Inferior parietal cortex (tissue), 1 donor: Measurements from ENCODE around the gene TTF1.

Source experiments
- DNase-seq: peaks from one replicate; pipeline ENCODE4 v3.0.0-alpha.2; 2016; ENCODE audit errors: extremely low spot score

TTF1 gene, protein sequence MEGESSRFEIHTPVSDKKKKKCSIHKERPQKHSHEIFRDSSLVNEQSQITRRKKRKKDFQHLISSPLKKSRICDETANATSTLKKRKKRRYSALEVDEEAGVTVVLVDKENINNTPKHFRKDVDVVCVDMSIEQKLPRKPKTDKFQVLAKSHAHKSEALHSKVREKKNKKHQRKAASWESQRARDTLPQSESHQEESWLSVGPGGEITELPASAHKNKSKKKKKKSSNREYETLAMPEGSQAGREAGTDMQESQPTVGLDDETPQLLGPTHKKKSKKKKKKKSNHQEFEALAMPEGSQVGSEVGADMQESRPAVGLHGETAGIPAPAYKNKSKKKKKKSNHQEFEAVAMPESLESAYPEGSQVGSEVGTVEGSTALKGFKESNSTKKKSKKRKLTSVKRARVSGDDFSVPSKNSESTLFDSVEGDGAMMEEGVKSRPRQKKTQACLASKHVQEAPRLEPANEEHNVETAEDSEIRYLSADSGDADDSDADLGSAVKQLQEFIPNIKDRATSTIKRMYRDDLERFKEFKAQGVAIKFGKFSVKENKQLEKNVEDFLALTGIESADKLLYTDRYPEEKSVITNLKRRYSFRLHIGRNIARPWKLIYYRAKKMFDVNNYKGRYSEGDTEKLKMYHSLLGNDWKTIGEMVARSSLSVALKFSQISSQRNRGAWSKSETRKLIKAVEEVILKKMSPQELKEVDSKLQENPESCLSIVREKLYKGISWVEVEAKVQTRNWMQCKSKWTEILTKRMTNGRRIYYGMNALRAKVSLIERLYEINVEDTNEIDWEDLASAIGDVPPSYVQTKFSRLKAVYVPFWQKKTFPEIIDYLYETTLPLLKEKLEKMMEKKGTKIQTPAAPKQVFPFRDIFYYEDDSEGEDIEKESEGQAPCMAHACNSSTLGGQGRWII

DNA sequence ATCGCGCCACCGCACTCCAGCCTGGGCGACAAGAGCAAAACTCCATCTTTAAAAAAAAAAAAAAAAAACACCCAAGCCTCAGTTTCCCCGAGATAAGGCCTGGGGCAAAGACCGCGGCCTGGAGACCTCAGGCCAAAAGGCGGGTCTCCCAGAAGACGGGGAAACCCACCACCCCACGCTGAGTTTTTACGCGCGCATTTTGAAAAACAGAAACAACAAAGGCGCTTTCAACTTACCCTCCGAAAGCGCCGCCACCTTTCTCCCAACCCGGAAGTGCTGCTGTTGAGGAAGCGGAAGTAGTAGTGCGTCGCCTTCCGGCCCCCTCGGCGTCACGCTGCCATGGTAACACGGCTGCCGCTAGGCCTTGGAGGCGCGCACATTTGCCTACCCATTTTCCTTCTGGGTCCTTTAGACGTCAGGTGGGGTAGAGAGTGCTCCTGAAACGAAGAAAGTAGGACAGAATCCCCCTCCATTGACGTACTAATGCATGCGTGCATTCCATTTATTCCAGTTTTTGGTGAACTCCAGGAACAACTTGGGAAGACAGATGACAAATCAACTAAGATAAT lies at the start of gene TTF1:
TSS of gene TTF1 (minus strand) at position 287 of the 569 bp plus-strand sequence. CDS start 4,019 bp downstream, outside the sequence.
- DNase-seq: peak; percentile 93

DNA sequence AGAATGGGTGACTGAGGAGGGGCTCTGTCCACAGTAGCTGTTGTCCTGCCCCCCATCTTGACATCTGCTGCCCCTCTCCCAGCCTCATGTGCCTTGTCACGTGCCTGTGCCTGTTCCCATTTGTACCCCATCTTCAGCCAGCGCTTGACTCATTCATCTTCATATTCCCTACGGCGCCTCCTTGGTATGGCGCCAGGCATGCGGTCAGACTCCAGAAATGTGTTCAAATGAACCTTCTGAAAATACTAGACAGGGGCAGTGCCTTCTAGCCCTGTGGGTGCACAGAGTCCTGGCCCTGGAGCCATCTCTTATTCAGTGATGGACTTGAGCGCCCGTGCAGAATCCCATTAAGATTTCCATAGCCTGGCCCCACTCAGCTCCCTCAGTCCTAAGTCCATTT lies 49.6 kb upstream of the TTF1 start:
- DNase-seq: no peak

DNA sequence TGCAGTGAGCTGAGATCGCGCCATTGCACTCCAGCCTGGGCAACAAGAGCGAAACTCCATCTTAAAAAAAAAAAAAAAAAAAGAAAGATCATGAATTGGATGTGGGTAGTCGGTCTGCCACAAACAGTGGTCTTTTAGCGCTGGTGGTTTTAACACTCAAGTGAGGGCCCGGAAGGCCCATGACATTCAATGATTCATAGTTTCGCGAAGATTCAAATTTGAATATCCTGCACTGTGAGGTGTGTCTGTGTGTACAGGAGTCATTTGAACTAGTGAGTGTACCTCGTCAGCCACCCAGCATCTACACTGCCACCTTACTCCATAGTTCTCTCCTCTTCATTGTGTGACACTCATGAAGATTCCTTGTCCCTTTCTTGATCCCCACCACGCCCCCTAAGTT lies 44.6 kb upstream of the TTF1 start:
- DNase-seq: no peak

DNA sequence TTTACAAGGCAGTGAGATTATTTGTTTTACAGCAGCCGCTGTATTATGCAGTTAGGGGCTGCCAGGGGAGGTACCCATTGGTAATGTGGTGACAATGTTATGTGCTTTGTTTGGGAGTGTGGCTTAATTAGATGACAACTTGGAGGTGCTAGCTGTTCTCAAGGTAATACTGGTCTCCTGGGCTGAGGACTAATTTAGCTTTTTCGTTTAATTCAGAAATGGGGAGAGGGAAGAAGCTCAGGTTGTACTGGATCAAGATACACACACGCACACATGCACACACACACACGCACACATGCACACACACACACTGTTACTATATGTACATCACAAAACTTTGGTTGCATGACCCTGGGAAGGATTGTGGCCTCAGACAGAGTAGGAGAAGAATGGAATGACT lies 41.3 kb upstream of the TTF1 start:
- DNase-seq: no peak

DNA sequence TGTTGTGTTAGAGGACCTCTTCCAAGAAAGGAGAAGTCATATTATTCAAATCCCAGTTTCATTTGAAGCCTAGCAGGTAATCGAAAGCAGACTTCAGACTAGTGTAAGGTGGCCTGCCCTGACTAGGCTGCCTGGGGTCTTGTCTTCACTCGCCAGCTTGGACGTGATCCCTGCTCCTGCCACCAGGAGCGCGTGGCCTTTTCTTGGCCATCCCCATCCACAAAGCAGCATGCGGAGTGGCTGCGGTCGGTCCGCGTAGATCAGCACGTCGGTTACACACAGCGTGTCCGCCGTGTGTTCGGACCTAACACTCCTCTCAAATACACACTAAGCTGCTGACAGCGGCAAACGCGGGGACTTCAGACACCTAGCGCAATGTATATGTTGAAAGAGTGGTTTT lies 40.7 kb upstream of the TTF1 start:
- no peak for DNase-seq

DNA sequence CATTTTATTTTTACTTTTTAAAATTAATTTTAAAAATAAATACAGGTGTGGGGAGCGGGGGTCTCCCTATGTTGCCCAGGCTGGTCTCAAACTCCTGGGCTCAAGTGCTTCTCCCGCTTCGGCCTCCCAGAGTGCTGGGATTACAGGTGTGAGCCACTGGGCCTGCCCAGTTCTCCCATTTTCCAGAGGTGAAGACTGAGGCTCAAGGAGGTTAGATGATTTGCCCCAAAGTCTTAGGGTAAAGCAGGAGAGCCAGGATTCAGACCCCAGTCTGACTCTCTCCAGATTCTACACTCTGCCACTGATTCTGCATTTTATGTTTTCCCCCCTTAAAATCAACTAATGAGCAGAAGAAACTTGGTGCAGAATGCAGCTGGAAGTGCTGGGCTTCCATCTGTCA lies 40.2 kb upstream of the TTF1 start:
- no peak for DNase-seq

DNA sequence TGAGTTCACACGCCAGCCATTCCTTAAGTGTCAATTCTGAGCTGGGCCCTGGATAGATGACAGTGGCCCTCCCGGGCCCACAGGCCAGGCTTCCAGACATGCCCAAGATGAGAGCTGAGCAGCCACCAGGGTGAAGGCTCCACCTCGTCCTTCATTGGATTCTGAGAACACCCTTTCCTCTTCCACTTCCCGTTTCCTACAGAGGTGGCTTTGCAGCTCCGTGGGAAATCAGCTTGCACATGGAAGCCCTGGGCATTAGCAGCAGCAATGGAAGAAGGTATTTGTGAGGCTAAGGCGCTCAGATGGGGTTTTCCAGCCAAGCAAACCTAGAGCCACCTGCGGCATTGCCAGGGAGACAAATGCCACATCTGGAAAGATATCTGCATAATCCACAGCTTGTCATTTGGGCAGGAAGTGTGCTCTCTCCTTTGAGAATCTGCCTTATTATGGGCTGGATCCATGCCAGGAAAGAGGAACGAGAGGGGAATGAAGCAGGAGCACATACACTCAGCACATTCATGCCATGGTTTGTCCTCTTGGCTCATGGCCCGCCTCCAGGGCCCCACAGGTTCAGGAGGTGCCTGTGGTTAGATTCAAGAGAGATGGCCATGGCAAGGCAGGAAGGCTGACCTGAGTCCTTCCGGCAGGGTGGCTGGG lies 37.4 kb upstream of the TTF1 start:
- DNase-seq: no peak

DNA sequence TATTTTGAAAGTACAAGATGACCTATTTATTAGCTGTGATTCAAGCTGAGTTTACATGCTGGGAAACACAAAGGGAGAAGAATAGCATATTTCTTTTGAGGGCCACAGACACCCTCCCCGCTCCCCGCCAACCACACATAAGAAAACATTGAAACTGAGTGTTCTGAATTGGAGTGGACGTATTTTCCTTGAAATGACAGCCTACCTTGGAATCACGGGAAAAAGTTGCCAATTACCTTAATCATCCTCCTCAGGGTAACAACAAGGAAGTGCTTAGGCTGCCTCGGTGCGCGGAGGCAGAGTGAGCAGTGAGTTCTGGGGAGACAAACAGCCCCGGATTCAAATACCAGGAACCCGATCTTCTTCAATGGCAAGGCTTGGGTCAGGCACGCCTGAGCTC lies 34.8 kb upstream of the TTF1 start:
- no peak for DNase-seq

DNA sequence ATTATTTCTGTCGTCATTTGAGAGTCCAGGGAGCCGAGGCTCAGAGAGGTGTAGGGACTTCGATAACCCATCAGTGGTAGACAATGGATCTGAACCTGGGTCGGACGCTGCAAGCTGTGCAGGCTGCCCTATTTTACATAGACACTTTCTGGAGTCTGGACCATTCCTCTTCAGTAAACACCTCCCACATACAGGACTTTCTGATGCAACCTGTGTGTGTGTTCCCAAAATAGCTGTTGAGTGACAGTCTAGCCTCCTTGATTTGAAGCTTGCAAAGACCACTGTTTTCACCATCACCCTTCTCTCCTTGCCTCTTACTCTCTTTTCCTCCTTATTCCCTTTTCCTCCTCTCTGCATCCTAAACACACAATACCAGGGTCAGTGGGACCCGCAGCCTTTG lies 34.1 kb upstream of the TTF1 start:
- DNase-seq: no peak

DNA sequence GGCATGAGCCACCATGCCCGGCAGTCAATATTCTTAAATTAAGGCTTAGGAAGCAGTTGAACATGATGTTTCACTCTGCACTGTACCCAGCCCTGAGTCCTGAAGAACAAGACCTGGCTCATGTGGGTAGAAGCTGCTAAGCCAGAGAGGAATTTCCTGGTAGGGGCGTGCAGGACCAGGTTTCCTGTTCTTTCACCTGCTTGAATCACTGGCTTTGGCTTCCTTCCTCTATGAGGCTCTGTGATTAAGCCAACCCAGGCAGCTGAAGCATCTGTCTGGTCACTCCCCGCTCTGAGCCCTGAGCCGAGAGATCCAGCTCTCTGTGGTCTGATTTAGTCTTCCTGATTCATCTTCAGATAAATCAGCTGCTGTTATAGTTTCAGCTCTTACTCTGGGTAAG lies 32.5 kb upstream of the TTF1 start:
- no peak for DNase-seq

DNA sequence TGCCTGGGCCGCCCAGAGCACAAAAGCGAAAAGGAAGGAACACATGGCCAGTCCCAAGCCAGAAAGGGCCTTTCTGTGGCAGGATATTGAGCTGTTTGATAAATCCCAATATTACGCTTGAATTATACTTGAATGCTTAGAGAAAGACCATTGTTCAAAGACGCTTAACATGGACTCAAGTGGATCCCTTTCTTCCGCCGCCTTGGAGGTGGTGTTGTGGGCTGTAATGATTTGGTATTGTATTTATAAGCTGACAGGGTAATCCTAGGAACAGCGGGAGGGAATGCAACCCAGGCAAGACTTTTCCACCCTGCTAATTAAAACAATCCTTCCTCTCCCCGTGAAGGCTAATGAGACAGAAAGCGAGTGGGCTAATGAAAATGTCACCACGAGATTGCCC lies 28.2 kb upstream of the TTF1 start:
- no peak for DNase-seq

DNA sequence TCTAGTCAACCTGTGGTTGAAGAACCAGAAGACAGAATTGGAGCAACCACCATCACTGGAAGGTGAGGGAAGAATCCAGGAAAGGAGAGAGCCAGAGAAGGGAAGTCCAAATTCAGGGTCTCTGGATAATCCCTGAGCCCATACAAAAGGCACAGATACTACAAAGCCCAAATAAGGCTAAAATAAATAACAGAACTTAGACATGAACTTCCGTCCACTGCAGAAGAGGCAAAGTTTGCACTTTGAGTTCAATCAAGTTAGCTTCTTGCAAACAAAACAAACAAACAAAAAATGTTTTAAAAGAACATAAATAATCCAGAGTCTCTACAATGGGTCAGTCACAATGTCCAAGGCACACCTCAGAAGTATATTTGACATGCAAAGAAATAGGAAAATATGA lies 24.4 kb upstream of the TTF1 start:
- DNase-seq: no peak

DNA sequence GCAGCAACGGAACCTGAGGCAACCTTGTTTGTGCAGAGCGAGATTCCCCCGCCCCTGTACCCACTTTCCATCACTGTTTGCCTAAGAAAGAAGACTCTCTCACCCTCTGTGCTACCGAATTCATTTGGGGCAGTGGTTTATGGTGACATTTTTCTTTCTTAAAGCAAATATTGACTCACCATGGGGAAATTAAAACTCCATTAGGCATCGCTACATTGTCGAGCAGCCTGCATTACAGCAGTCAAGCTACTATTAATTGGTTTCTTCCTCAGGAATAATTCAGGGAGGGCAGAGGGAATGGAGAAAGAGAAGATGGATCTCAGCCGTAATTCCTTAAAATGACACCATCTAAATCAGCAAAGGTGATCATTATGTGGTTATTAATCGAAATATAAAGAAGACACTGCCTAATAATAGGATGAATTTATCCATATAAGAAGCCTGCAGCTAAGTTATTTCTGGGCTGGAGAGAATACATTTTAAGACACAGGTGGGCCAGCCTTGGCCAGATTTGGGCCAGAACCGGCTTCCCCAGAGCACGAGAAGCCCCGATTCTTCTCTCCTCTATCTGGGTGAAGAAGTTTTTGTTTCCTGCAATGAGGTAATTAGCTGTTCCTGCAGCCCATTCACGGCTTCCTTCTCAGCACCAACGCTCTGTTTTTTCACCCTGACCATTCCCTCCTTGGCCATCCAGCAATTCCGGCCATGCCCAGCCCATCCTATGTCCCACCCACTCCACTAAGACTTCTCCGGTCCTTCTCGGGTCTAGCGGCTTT lies 20.2 kb upstream of the TTF1 start:
- no peak for DNase-seq

DNA sequence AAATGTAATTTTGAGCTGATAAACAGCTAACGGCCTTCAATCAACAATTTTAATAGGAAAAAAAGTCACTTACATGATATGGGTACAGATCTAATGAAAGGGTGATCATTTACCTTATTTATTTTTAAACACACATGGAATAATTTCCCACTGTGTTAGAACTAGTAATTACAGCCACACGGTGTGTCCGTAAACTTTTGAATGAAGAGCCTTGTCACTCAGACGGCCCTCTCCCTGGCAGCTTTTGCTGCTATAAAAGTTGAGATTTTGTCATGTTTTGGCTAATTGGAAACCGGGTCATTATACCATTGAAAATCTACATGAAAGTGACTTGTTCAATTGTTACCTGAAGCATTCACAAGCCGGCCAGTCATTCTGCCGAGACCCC lies 19.0 kb upstream of the TTF1 start:
- no peak for DNase-seq

DNA sequence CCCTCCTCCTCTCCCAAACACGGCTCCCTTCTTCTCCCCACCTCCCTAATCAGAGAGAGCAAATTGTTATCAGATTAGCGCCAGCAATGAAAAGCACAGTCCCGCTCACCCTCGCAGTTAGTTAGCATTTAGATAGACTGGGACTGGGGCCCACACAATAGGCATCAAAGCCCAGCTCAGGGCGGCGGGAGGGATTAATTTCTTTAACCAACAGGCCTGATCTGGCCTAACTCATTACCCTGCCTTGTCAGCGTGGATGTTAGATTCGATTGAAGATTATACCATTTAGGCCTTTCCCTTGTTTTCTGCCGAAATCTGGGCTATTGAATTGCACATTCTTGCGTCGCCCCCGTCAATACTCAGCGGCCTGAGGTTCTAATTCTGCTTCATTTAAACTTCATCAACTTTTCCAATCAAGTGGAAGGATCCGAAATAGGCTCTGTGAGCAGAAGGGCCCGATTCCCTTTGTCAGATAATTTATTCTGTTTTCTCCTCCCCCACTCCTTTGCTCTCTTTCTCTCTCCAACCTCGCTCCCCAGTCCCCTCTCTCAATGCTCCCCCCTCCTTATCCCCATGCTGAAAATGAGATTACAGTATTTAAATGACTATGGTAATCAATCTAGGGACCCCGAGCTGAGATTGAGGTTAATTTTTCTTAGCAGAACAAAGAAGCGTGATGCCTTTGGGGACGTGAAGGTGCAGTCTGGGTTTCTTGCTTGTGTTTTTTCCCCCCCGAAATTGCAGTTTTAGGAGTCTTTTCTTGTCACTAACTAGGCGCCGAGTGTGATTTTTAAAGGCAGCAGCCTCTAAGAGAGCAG lies 18.4 kb upstream of the TTF1 start:
- no peak for DNase-seq

DNA sequence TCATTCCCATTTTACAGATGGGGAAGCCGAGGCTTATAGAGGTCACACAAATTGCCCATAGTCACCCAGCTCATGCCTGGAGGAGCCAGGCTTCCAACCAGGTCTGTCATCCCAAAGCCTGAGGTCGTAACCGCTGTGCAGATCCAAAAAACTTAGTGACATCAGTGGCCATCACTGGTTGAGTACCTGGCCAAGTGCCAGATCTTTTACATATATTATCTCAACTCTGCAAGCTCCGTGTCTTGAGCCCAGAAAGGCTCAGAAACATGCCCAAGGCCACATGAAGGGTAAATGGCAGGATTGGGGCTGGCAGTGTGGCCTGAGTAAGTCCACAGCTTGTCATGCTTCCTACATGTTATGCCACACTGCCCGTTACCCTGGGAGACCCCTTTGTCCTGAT lies 16.9 kb upstream of the TTF1 start:
- no peak for DNase-seq

DNA sequence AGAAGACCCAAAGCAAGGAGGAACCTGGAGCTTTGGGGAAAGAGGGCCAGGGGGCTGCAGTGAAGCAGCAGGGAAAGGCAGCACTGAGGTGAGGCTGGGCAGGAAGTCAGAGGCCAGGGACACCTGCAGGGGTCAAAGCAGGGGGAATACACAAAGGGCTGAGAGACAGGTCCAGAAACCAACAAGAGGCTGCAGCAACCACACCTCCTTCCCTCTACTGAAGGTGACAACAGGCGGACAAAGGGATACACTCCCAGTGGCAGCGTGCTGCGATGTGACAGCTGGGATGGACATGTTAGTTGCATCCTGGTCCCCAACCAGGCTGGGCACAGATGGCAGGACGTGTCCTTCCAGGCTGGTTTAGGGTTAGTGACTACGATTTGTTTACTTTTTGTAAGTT lies 15.9 kb upstream of the TTF1 start:
- no peak for DNase-seq

DNA sequence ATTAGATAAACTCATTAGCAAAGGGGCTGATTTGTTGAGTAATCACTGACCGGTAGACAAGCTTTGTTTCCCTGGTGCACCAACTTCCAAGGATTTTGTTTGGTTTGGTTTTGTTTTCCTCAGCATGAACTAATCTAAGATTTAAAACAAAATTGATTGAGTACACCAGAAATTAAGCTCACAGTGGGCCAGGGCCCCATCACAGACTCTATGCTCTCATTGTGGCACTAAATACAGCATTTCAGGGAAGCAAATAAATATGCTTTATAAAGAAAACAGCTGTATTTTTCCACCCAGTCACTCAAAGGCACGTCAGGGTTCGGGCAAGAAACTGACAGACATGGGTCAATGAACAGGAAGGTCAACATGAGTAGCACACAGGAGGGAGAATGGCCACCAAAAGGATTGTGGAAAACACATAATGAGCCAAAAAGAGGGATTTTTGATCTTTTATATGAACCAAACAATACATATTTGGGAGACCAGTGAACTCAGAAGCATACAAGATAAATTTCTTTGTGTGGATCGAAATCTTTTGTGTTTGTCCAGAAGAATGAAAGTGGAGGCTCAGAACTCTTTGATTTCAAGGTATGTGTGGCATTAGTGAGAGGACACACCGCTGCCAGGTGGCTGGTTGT lies 12.2 kb upstream of the TTF1 start:
- no peak for DNase-seq

DNA sequence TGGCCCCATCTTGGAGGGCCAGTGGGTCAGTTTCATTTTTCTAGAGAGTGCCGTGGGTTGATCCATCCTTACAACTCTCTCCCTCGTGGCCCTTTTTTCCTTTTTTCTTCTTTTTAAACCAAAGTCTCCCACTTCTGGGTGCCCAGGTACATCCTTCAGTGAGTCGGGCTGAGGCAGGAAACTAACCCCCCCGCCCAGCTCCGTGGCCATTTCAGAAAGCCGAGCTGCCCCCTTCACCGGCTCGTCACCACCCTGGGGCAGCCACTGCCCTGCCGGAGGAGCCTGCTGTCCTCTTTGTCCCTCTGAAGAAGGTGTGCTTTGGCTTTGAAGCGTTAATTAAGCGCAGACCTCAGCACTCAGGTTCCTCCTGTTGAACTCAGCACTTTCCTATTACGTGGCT lies 8.5 kb upstream of the TTF1 start:
- DNase-seq: no peak

DNA sequence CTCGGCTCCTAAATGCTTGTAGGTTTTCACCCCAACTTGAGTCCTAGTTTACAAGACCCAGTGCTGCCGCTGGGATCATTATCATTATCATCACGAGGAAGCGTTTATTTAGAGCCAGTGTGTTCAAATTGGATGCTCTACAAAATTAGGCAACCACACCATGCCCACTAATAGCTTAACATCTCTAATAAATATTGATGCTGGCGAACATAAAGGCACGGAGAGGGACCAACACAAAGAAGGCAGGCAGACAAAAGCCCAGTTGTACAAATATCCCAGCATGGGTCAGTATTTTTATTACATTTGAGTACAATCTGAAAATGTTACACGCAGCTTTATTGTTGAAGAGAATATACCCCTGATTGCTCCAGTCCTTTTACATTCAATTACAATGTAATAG lies 8.1 kb upstream of the TTF1 start:
- DNase-seq: no peak
